ENCODE data around the gene CPED1.

DNA sequence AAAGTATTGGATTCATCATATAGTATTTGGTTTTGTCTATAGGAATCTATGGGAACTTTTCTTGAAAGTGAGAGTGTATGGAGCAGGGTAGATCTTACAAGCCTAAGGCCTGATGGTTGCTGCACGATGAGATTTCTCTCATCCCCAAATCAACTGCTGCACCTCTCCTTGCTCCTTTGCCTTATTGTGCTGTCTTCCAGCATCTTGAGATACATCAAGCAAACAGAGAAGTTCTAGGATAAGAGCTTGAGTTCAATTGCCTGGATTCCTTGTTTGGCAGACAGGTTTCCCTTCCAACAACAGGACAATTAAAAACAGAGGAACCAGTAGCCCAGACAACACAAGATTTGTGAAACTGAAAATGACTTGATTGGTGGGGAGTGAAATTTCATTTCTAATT is 56.6 kb downstream of the CPED1 start:
- TF ChIP-seq, protein P1, sequence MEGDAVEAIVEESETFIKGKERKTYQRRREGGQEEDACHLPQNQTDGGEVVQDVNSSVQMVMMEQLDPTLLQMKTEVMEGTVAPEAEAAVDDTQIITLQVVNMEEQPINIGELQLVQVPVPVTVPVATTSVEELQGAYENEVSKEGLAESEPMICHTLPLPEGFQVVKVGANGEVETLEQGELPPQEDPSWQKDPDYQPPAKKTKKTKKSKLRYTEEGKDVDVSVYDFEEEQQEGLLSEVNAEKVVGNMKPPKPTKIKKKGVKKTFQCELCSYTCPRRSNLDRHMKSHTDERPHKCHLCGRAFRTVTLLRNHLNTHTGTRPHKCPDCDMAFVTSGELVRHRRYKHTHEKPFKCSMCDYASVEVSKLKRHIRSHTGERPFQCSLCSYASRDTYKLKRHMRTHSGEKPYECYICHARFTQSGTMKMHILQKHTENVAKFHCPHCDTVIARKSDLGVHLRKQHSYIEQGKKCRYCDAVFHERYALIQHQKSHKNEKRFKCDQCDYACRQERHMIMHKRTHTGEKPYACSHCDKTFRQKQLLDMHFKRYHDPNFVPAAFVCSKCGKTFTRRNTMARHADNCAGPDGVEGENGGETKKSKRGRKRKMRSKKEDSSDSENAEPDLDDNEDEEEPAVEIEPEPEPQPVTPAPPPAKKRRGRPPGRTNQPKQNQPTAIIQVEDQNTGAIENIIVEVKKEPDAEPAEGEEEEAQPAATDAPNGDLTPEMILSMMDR (IDR thresholded peaks at IDR 0.05) = no peak
- TF ChIP-seq POLR2AphosphoS5 (IDR thresholded peaks at IDR 0.05) (no peak), EP300 (IDR thresholded peaks at IDR 0.05) (no peak), POLR2A (IDR thresholded peaks at IDR 0.05) (no peak)

Measured in suprapubic skin (tissue), 4 donors.